Measurements from ENCODE around the gene C3AR1.
"Not testable (repeated sequence)": the region's sequence is repeated elsewhere in the genome, so short reads cannot be mapped to it uniquely, and the experiment has no call there.

DNA sequence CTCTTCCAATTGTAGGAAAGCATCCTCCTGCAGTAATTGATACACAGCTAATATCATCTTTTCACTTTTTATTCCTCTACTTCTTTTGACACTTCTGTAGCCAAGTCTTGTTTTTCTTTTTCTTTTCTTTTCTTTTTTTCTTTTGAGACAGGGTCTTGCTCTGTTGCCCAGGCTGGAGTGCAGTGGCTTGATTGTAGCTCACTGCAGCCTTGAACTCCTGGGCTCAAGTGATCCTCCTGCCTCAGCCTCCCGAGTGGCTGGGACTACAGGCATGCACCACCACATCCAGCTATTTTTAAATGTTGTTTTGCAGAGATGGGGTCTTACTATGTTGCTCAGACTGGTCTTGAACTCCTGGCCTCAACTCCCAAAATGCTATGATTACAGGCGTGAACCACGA is 5.7 kb upstream of the C3AR1 start:
- TF ChIP-seq, protein P1, sequence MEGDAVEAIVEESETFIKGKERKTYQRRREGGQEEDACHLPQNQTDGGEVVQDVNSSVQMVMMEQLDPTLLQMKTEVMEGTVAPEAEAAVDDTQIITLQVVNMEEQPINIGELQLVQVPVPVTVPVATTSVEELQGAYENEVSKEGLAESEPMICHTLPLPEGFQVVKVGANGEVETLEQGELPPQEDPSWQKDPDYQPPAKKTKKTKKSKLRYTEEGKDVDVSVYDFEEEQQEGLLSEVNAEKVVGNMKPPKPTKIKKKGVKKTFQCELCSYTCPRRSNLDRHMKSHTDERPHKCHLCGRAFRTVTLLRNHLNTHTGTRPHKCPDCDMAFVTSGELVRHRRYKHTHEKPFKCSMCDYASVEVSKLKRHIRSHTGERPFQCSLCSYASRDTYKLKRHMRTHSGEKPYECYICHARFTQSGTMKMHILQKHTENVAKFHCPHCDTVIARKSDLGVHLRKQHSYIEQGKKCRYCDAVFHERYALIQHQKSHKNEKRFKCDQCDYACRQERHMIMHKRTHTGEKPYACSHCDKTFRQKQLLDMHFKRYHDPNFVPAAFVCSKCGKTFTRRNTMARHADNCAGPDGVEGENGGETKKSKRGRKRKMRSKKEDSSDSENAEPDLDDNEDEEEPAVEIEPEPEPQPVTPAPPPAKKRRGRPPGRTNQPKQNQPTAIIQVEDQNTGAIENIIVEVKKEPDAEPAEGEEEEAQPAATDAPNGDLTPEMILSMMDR (conservative IDR thresholded peaks at IDR 0.05), result not testable (repeated sequence)
- not testable (repeated sequence) for TF ChIP-seq ZFX (IDR thresholded peaks at IDR 0.05)
